ENCODE data around the gene LRRK1.
A peak's percentile ranks its signal among the peaks of the same experiment; 100 is the strongest.

LRRK1 gene

GRCh38 chr15:100913961-100914360, 5.2 kb upstream of the LRRK1 start:
- no peak for DNase-seq

GRCh38 chr15:100914876-100915275, 4.3 kb upstream of the LRRK1 start:
- DNase-seq, result no peak

GRCh38 chr15:100918034-100918689, 995 bp upstream of the LRRK1 start:
- DNase-seq, result peak; percentile 29 to 49 (median 31)

- no peak for DNase-seq
Measured at GRCh38 chr15:100919481-100920405, 586 bp downstream of the LRRK1 start.

GRCh38 chr15:100920516-100921135, 1.5 kb downstream of the LRRK1 start:
- no peak for DNase-seq

GRCh38 chr15:100922192-100923040, 3.3 kb downstream of the LRRK1 start:
- DNase-seq, result no peak

DNA sequence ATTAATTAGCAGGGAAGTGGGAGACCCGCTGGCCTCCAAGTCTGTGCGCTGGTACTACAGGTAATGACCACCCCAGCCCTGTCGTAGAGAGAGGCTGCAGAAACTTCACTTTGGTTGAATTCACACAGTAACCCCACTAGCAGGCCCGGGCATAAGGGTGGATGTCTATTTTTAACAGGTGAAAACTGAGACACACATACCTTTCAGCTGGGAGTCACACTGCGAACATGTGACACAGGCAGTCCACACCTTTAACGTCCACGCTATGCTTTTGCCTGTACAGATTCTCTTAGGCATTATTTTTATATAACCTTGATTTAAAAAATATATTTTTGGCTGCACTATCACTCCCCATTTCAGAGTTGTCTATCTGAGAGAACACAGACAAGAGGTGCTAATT, 3.9 kb downstream of the LRRK1 start:
- DNase-seq, result no peak

DNA sequence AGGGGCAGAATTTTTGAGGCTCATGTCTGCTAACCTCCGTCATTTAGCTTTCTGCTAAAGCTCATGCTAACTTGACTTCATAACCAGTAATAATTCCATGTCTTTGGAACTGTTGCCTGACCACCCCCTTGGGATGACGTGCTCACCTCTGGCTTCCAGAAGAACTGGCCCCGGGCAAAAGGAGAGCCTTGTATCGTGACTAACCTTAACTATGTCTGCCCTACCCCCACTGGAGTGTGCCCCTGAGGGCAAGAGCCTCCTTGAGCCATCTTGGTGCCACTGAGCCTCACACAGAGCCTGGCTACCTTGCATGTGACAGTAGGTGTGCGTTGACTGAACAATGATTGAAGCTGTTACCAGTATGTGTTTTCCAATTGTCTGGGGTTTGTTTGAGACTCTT, 4.7 kb downstream of the LRRK1 start:
- DNase-seq, result no peak

GRCh38 chr15:100924436-100924835, 5.3 kb downstream of the LRRK1 start:
- DNase-seq, result no peak

DNA sequence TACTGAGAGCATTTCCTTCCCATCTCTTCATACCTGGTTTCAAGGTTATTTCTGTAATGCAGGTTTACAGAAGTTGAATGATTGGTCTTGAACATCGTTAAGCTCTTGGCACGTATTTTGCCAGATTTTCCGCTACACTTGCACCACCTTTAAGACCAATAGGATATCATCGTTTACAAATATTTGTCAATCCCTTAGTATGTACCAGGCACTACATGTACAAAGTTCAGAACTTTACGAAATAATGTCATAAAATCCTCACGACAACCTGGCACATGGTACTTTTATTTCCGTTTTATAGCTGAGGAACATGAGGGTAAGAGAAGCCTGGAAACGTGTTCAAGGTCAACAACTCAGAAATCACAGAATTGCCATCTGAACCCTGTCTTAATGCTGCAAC, 6.3 kb downstream of the LRRK1 start:
- no peak for DNase-seq

GRCh38 chr15:100926258-100926657, 7.1 kb downstream of the LRRK1 start:
- no peak for DNase-seq

DNA sequence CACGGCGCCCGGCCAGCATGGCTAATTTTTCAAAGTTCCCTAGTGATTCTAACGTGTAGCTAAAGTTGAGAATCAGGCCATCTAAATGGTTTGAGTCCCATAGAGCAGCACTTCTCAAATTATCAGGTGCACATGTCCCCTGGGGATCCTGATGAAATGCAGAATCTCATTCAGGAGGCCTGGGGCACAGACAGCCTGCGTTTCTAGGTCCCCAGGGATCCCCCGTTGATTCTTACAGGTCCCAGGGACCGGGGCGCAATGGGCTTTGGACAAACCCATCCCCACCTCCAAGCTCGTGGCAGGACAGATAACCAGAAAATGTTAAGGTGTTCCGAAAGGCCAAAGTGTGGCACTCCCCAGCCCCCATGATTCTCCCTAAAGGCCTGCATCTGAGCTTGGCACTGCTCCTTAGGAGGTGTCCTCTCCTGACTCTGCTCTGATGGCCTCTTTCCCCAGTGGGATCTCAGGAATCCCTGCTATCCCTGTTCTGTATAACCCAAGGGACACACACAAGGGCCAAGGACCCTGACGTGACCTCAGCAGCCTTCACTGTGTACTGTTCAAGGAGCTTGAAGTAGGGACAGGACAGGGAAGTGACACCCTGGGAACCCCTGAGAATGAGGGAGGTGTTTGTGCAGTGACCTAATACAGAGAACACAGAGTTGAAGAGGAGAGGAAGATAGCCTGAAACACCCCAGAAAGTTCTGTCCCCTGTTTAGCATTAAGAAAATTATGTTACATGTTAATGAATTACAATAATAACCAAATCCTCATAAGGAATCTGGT, 8.0 kb downstream of the LRRK1 start:
- DNase-seq, result no peak

DNA sequence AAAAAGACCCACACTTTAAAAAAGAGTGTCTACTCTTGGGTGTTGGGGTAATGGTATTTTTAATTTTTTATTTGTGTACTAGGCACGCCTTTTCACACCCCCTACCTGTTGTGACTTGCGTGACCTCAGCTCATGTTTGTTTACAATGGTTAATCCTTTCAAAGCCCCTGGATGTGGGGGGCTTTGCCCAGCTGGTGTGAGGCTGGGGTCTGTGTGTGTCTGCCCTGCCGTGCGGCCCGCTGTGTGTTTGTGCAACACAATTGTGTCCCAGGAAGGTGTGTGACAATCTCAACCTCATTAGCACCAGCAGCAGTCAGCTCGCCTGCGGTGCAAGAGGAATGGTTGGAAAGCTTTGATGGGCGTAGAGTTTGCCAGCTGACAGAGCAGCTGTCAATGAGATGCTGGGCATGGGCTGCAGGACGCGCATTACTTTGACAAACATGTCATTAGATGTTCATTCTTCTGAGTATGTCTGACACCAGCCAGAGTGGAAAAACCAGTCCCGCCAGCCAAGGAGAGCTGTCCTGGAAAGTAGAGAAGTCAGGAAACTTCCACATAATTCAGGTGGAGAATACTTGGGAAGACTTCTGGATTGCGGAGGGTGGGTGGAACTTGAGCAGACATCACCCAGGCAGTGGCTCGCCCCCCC, 9.6 kb downstream of the LRRK1 start:
- DNase-seq, result no peak

- no peak for DNase-seq
Measured at GRCh38 chr15:100929641-100930042, 10.5 kb downstream of the LRRK1 start.

- no peak for DNase-seq
Measured at GRCh38 chr15:100930306-100930848, 11.2 kb downstream of the LRRK1 start.

DNA sequence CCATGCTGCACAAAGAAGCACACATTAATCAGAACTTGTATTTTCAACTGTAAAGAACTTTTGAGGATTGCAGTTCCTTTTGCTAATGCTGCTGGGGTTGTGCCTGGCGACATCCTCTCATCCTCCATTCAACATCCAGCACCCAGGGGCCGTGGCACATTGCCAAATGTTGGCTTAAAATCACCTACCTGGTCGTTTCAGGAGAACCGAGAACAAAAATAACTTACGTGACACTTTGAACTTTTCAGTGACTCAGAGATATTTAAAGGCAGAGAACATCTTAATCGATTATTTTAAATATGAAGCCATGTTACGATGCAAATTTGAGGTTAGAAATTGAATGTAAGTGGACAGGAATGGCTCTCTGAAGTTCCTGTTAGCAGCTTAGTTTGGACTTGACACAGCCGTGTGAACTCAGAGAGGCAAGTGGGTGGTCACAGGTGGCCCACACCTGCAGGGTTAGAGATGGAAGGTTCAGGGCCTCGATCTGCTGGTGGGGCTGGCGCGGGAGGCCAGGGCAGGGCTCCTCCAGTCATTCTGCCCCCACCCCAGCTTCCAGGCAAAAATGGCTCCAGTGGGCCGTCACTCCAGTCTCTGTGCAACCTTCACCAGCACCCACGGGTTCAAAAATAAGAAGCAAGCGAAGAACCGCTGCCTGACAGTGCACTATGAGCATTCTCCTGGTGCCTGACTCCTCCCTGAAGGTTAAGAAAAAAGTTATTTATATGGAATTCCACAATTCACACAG, 12.2 kb downstream of the LRRK1 start:
- DNase-seq, result no peak

- no peak for DNase-seq
Measured at GRCh38 chr15:100932676-100933348, 13.7 kb downstream of the LRRK1 start.

GRCh38 chr15:100934166-100934565, 15.0 kb downstream of the LRRK1 start:
- DNase-seq, result no peak

DNA sequence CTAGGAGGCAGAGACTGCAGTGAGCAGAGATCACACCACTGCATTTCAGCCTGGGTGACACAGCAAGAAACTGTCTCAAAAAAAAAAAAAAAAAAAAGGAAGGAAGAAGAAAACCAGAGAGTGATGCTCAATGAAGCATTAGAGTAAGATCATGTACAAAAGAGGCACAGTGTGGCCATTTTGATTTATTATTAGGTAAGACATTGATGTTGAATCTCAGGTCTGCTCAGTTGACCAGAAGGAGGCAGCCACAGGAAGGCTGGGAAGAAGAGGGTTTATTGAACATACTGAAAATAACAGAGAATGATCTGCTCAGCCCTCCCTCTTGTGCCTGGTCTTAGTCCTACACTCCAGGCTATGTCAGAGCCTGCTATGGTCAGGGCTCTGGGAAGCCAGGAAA, 15.6 kb downstream of the LRRK1 start:
- no peak for DNase-seq

GRCh38 chr15:100937171-100937570, 18.0 kb downstream of the LRRK1 start:
- DNase-seq, result no peak
